Head of caudate nucleus (tissue), 42 donors: ENCODE data around the gene DENND4A.

Experiments
- DNase-seq, 42 donors: peaks; one replicate each; pipeline versions ENCODE4 v3.0.0 to v3.0.0-alpha.2; 2020 to 2021; ENCODE audit warnings: mixed read lengths in 7 of 42
- intact Hi-C: fragments of 100-400 bp; cut with DNase I; formaldehyde crosslinking; loops from one replicate; pipeline ENCODE4 v1.15.0; 2022

The DENND4A gene

DNA sequence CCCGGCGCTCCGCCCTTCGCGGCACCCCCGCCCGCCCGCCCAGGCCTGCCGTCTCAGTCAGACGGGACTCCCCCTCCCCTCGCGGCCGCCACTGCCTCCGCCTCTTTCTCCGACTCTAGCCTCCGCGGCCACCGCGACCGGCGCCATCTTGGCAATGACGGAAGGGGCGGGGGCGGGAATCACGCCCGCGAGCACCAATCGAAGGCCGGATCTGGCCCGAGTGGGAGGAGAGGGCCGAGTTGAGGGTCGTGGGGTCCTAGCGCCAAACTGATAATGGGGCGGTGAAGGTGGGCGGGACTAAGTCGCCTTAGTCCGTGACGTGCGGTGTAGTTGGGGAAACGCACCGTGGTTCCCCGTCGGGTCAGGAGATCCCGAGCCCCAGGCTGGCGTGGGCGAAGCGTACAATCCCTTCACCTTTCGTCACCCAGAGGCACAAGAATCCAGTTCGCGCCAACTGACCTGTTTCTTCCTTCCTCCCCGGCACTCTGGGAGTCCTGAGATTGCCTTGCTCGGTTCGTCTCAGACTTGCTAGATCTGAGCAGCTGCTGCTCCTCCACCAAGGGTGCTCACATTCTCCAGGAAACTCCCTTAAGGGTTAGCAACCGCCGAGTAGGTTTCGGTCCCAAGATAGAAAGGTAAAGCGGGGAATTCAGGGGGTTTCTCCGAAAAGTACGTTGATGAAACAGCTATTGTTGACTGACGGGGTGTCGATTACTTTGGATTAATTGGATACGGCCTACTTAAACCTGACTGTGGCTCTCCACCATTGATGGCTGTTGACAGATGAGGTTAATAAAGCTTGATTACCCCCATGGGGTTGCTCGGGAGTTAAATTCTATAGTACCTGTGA lies at the start of gene DENND4A:
Gene DENND4A (minus strand): TSS at position 156 of the 850 bp plus-strand sequence. CDS start 35,843 bp downstream, outside the sequence.
- intact Hi-C loops = loop anchor here (5.0 kb wide), 1 partner anchor 75 kb away; the partner anchor contains the start of gene RAB11A
- DNase-seq = peak; percentile 94 to 99 (median 98)

DNA sequence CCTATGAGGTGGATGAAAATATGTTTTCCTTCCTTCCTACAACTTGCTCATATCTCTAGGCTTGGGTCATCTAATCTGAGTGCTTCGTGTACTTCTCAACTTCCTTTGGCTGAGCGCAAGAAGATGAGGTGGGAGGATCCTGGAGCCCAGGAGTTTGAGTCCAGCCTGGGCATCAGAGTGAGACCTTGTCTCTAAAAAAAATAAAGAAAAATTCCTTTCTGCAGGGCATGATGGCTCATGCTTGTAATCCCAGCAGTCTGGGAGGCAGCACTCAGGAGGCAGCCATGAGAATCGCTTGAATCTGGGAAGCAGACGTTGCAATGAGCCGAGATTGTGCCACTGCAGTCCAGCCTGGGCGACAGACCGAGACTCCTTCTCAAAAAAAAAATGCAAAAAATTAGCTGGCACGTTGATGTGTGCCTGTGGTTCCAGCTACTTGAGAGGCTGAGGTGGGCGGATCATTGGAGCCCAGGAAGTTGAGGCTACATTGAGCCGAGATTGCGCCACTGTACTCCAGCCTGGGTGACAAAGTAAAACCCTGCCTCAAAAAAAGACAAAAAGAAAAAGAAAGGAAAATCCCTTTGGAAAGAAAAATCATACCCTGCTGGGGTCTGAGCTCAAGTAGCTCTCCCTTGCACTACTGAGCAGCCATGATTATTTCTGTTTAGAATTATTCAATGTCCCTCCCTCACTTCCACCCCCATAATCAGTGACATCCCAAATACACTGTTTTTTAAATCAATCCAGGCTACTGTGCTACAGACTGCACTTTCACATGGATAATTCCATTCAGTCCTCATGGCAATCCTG lies 49.2 kb upstream of the DENND4A start:
- DNase-seq = peak in 1 of 42 donors; percentile 26

DNA sequence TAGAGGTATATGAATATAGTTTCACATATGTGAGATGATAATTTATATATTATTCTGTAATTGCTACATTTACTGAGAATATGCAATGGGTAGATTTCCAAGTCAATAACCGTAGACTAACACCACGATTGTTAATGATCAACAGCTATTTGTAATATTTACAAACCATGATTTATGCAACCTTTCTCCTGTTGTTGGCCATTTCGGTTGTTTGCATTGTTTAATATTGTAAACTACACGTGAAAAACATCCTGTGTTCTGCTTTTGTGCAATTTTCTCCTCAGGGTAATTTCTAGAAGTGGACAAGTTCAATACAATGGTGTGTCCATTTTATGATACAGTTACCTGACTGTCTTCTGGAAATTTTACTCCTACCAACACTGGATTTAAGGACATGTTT lies 47.9 kb upstream of the DENND4A start:
- intact Hi-C loops = no loop called here

More for the DNA sequence above, 49.2 kb upstream of the DENND4A start:
- intact Hi-C loops = no loop called here

DNA sequence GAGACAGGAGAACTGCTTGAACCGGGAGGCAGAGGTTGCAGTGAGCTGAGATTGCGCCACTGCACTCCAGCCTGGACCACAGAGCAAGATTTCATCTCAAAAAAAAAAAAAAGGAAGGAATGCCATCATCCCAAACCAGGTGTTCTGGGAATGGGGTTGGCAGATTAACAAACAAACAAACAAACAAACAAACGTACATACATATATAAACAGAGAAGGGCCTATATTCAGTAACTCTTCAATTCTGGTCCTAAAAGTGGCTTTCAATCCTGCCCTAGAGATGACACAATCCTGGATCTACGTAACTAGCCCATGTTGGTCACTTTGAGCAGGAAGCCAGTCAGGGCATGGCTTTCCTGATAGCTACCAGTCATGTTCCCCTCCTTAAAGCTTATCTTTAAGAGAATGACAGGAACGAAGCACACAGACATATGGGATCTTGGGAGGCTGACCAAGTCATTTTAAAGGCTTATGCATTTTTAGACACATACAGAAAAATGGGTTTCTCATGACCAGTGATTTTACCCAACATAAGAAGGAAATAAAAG lies 47.3 kb upstream of the DENND4A start:
- no peak for DNase-seq
- intact Hi-C loops = no loop called here

More for the DNA sequence above, 47.9 kb upstream of the DENND4A start:
- DNase-seq = no peak

DNA sequence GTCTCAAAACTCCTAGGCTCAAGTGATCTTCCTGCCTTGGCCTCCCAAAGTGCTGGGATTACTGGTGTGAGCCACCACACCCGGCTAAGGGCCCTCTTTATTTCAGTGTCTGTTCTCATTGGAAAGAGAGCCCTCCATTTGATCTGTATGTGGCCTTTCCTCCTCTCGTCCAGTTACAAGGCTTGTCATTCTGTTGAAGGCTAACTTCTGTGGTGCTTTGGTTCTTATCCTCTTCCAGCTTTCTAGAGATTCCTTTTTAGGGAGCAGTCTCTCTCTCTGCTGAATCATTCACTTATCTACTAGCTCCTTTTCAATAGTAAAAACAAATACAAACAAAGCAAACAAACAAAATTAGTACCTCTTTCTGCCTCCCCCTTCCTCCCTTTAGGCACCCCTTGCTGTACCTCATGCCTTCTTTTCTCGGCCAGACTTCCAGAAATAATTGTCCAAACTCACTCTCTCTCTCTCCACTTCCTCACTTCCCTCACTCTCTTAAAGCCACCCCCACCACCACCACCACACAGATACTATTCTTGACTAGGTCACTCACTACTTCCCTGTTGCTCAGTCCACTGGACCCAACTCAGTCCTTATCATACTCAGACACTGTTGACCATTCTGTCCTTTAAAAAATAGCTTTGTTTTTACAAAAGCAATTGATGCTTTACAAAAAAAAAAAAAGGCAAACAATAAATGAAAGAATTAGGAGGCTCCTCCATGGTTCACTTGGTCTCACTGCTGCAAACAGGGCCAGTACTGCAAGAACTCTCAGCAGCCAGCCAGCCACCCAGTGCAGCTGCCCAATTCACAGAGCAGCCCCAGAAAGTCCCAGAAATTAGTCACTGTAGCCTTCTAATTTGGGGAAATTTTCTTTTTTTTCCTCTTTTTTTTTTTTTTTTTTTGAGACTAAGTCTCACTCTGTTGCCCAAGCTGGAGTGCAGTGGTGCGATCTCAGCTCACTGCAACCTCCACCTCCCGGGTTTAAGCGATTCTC lies 45.5 kb upstream of the DENND4A start:
- intact Hi-C loops = no loop called here
- DNase-seq = peak in 8 of 42 donors; percentile 11 to 54 (median 32)

DNA sequence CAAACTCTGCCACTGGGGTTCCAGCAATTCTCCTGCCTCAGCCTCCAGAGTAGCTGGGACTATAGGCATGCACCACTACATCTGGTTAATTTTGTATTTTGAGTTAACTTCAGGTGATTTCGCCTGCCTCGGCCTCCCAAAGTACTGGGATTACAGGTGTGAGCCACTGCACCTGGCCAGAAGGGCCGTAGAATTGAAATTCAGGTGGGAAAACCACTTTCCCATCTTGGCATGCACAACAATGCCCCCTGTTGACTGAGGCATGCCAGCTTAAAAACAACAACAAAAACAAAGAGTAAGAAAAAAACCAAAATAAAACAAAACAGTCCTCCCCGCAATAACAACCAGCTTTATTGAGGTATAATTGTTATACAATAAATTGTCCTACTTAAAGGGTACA lies 44.6 kb upstream of the DENND4A start:
- no peak for DNase-seq
- intact Hi-C loops = no loop called here

DNA sequence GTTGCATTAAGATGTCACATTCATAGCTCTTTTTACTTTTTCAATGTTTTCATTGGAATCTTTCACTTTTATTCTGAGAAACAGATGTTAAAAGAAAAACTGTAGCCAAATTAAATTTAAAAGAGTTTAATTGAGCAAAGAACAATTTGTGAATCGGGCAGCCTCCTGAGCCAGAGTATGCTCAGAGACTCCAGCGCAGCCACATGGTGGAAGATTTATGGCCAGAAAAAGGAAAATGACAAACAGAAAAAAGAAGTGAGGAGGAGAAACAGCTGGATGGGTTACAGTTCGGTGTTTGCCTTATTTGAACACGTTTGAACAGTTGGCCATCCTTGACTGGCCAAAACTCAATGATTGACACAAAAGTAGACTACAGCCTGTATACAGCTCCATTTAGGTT lies 43.4 kb upstream of the DENND4A start:
- DNase-seq = no peak
- intact Hi-C loops = no loop called here

DNA sequence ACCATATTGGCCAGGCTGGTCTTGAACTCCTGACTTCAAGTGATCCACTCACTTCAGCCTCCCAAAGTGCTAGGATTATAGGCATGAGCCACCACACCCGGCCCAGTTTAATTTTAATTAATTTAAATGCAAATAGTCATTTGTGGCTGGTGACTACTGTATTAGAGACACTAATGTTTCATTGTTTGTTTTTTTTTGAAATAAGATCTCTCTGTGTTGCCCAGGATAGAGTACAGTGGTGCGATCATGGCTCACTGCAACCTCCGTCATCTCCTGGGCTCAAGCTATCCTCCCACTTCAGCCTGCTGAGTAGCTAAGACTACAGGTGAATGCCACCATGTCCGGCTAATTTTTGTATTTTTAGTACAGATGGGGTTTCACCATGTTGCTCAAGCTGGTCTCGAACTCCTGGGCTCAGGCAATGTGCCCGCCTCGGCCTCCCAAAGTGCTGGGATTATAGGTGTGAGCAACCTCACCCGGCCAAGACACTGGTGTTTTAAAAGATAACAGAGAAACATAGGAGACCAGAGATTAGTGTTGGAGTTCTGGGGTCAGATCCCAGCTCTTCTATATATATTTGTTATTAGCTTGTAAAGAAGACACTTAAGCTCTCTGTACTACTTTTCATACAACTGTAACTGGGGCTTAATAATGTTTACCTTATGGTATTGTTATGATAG lies 42.6 kb upstream of the DENND4A start:
- intact Hi-C loops = no loop called here
- no peak for DNase-seq

DNA sequence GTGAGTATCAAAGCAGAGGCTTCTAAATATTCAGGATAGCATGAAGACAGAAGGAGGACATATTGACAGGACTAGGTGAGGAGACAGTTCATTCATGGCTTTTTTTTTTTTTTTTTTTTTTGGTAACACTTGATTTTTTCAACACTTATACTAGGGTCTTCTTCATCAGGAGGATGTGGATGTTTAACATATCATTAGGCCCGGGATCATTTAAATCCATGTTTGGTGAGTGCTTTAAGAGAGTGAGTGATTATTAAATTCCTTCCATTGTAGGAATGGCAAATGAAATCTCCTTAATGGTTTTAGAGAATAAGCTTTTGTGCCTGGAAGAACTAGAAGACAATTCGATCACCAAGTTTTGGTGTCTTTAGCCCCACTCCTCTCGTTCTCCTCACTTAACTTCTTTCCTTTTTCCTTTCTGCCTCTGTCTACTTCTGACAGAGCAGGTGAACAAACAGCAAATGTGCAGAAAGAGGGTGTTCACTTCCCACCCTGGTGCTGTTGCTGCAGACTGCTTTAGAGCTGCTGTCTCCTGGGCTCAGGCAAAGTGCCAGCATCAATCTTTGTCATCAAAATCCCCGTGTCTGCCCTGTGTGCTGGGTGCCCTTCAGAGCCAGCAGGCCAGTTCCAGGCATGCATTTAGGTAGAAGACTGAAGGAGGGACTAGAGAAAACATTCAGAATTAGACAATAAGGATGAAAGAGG lies 41.6 kb upstream of the DENND4A start:
- peak in 11 of 42 donors; percentile 14 to 49 (median 23) for DNase-seq
- intact Hi-C loops = no loop called here

DNA sequence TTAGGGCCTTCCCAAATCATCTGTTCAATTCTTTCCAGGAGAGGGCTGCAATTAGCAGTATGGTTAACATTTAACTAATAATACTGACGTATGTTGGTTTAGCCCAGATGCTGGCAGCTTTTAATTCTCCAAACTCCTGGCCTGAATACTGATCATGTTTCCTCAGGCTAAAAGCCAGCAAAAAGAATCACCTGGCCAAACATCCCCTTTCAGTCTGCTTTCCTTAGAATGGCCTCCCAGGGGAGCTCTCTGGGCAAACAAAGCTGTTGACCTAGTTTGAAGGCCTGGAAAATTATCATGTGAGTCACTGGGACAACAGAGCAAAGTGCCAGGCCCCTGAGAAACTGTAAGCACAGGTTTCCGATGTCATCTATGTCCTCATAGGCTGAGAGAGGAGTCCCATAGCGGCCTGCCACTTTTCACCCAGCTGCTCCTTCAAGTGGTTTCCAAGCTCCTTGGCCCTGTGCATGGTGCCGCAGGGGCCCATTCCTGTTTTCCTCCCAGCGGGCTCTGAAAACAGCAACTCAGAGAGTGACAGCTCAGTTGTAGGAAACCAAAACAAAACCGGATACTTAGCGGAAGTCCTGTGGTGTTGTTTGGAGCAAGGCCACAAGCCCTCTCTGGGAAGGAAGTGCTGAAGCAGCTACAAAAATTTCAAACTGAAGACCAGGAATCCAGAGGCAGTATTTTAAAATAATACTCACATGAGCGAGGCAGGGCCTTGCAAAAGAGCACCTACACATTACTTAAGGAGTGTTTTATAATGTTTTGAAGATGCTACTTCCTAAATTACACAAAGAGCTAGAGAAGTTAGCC lies 40.7 kb upstream of the DENND4A start:
- intact Hi-C loops = no loop called here

DNA sequence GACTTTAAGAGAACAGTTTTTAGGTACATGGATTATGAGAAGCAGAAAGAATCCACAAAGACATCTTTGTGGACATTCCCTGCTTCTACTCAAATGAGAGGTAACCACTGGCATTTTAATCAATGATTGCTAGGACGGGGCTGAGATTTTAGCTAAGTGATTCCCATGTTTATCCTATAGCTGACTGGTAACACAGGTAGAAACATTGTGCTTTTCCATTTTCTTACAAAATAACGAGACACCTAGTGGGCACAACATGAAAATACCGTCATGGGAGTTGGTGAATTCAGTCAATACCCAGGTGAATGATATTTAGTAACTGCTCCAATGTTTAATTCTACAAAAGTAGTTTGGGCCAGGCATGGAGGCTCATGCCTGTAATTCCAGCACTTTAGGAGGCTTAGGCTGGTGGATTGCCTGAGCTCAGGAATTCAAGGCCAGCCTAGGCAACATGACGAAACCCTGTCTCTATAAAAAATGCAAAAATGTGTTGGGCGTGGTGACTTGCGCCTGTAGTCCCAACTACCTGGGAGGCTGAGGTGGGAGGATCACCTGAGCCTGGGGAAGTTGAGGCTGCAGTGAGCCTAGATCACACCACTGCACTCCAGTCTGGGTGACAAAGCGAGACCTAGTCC lies 37.2 kb upstream of the DENND4A start:
- peak in 8 of 42 donors; percentile 7 to 39 (median 13) for DNase-seq
- intact Hi-C loops = no loop called here

More for the DNA sequence above, 40.7 kb upstream of the DENND4A start:
- peak in 41 of 42 donors; percentile 16 to 85 (median 55) for DNase-seq

DNA sequence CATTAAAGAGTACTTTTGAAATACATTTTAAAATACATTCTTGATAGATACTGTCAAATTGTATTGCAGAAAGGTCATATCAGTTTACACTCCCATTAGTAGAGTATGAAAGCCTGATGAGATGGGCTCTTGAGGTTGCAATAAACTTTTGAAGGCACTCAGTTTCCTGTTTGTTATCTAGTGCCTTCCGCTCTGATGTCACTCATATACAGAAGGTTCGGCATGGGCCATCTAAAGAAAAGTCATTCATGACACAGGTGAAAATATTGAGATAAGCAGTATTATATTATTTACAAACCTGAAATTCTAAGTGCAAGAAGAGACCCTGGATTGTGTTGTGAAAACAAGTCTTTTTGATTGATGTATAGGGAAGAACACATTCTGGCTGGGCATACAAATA lies 36.5 kb upstream of the DENND4A start:
- DNase-seq = no peak
- intact Hi-C loops = no loop called here

DNA sequence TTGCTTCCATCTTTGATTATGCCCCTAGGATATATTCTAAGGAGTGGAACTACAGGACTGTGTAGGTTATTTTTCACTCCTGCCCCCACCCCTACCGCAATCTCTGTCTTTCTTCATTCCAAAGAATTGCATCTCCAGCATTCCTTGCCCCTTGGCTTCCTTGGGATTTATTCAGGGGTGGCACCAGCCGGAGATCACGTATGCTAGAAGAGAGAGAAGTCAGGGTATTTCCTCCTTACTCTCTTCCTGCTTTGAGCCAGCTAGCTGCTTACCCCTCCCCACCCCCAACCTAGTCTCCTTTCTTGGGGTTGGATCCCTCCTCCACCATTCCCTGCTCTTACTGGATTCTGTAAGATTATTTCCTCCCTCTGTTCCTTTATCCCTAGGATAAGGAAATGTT lies 35.0 kb upstream of the DENND4A start:
- DNase-seq = no peak
- intact Hi-C loops = no loop called here

DNA sequence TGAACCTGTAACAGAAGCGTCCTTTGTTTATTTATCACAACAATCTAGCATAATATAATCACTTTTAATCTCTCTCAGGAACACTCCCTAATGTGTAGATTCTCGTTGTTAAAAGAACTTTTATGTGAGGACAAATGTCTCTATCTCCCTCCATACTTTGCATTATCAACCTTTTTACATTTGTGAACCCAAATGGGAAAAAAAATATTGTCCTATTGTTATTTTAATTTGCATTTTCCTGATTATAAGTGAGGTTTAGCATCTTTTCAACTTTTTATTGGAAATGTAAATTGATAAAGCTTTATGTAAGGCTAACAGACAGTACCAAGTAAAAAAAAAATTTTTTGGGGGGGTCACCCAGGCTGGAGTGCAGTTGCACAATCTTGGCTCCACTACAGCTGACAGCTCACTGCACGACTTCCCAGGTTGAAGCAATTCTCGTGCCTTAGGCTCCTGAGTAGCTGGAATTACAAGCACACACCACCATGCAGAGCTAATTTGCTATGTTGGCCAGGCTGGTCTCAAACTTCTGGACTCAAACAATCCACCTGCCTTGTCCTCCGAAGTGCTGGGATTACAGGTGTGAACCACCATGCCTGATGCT lies 33.0 kb upstream of the DENND4A start:
- intact Hi-C loops = no loop called here
- DNase-seq = peak in 1 of 42 donors; percentile 7

DNA sequence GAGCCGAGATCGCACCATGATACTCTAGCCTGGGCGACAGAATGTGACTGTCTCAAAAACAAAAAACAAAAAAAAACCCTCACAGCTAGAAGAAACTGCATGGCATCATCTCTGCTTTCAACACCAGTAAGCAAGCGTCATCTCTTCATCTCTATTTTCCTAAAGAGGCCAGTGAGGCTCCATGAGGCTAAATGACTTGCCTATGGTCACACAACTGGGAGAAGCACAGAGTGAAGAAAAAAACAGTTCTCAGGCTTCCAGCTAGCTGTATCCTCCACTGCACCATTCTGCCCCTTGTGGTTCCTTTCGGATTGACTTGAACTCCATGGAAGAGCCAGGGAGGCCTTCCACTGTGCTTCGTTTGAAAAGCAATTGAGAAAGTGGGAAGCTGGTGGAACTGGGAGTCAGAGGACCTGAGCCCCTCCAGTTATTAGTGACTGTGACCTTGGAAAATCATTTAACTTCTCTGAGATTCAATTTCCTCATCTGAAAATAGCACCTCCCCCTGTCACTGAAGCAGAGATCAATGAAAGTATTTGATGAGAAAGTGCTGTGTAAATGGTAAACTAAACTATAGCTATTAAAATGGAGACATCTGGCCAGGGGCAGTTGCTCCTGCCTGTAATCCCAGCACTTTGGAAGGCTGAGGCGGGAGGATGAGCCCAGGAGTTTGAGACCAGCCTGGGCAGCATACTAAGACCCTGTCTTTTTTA lies 32.1 kb upstream of the DENND4A start:
- intact Hi-C loops = no loop called here
- peak in 37 of 42 donors; percentile 22 to 82 (median 59) for DNase-seq
